Activated effector memory CD4-positive, alpha-beta T cell treated with anti-CD3 and anti-CD28 coated beads, Interleukin-2, amount 50 U/mL, for 16 hours (primary cell): Measurements from ENCODE around the gene RUBCNL.
A peak's percentile ranks its signal among the peaks of the same experiment; 100 is the strongest.

ENCODE experiments used
- DNase-seq: peaks from one replicate; pipeline ENCODE4 v3.0.0-alpha.2; 2020

The RUBCNL gene

GRCh38 chr13:46339035-46339666 is 47.9 kb downstream of the RUBCNL start:
- DNase-seq, result no peak

- DNase-seq, result no peak
Observed at GRCh38 chr13:46337700-46338099, 49.4 kb downstream of the RUBCNL start.

GRCh38 chr13:46334035-46334822 is 52.8 kb downstream of the RUBCNL start:
- DNase-seq, result no peak

- DNase-seq, result no peak
Observed at GRCh38 chr13:46332772-46333171, 54.3 kb downstream of the RUBCNL start.

GRCh38 chr13:46329624-46330023 is 57.4 kb downstream of the RUBCNL start:
- DNase-seq, result no peak

GRCh38 chr13:46327246-46327645 is 59.8 kb downstream of the RUBCNL start:
- no peak for DNase-seq

- DNase-seq, result no peak
Observed at GRCh38 chr13:46324976-46325375, 62.1 kb downstream of the RUBCNL start.

- DNase-seq, result peak; percentile 85
Observed at GRCh38 chr13:46321494-46322225, 65.4 kb downstream of the RUBCNL start.

- no peak for DNase-seq
Observed at GRCh38 chr13:46320821-46321220, 66.2 kb downstream of the RUBCNL start.

- DNase-seq, result no peak
Observed at GRCh38 chr13:46320406-46320805, 66.6 kb downstream of the RUBCNL start.

- DNase-seq, result no peak
Observed at GRCh38 chr13:46318986-46319385, 68.1 kb downstream of the RUBCNL start.

GRCh38 chr13:46317120-46317519 is 69.9 kb downstream of the RUBCNL start:
- no peak for DNase-seq

- DNase-seq, result no peak
Observed at GRCh38 chr13:46315491-46316075, 71.5 kb downstream of the RUBCNL start.

- no peak for DNase-seq
Observed at GRCh38 chr13:46315036-46315435, 72.0 kb downstream of the RUBCNL start.

- DNase-seq, result no peak
Observed at GRCh38 chr13:46314587-46314986, 72.5 kb downstream of the RUBCNL start.

- DNase-seq, result no peak
Observed at GRCh38 chr13:46313432-46314257, 73.4 kb downstream of the RUBCNL start.

- no peak for DNase-seq
Observed at GRCh38 chr13:46313024-46313423, 74.0 kb downstream of the RUBCNL start.

GRCh38 chr13:46311217-46311616 is 75.8 kb downstream of the RUBCNL start:
- no peak for DNase-seq

GRCh38 chr13:46310066-46310465 is 77.0 kb downstream of the RUBCNL start:
- no peak for DNase-seq

- no peak for DNase-seq
Observed at GRCh38 chr13:46307554-46307953, 79.5 kb downstream of the RUBCNL start.

- no peak for DNase-seq
Observed at GRCh38 chr13:46304546-46304945, 82.5 kb downstream of the RUBCNL start.

GRCh38 chr13:46303742-46304385 is 83.2 kb downstream of the RUBCNL start:
- DNase-seq, result no peak
